GM23338 (cell line): ENCODE measurements around the gene LIF. TPM values are rescaled to one million over a fixed set of nuclear protein-coding genes. Genes with fewer than 3 reads are reported as not detected.

ENCODE experiments used
- ATAC-seq: fragments of 200-7000 bp; cut with Tn5 transposase; 3 replicates; pipeline ENCODE4 v1.9.1; 2020
- DNase-seq: peaks from one replicate; pipeline ENCODE4 v3.0.0-alpha.2; 2015; ENCODE audit warnings: low spot score
- H2AFZ ChIP-seq: fragments of 200-600 bp; sonication (generic); 2 replicates; pipeline ENCODE4 v1.8.0; 2016; ENCODE audit warnings: antibody characterized with exemption, mild to moderate bottlenecking, moderate library complexity
- H3F3A ChIP-seq: fragments of 200-600 bp; sonication (generic); replicated peaks from 2 replicates; pipeline ENCODE4 v1.8.0; 2017; ENCODE audit warnings: antibody characterized with exemption, mixed run types, low read depth
- H3K27ac ChIP-seq: fragments of 200-600 bp; sonication (generic); 2 replicates; pipeline ENCODE4 v1.6.1; 2016; ENCODE audit warnings: low read depth
- H3K27me3 ChIP-seq: fragments of 200-600 bp; sonication (generic); 2 replicates; pipeline ENCODE4 v1.8.0; 2016; ENCODE audit warnings: mild to moderate bottlenecking, mixed run types, moderate library complexity; ENCODE audit not compliant: insufficient read depth
- H3K36me3 ChIP-seq: fragments of 200-600 bp; sonication (generic); 2 replicates; pipeline ENCODE4 v1.8.0; 2016; ENCODE audit warnings: mild to moderate bottlenecking; ENCODE audit not compliant: insufficient read depth
- H3K4me1 ChIP-seq: fragments of 200-600 bp; sonication (generic); 2 replicates; pipeline ENCODE4 v1.8.0; 2016; ENCODE audit warnings: mild to moderate bottlenecking, moderate library complexity; ENCODE audit not compliant: insufficient read depth
- H3K4me2 ChIP-seq: fragments of 200-600 bp; sonication (generic); 2 replicates; pipeline ENCODE4 v1.7.1; 2017; ENCODE audit warnings: mixed run types
- H3K4me3 ChIP-seq: fragments of 200-600 bp; sonication (generic); 2 replicates; pipeline ENCODE4 v1.6.1; 2016; ENCODE audit warnings: mixed run types
- H3K79me2 ChIP-seq: fragments of 200-600 bp; sonication (generic); replicated peaks from 2 replicates; pipeline ENCODE4 v1.8.0; 2017; ENCODE audit warnings: mild to moderate bottlenecking; ENCODE audit not compliant: insufficient read depth
- H3K9me2 ChIP-seq: fragments of 200-600 bp; sonication (generic); 2 replicates; pipeline ENCODE4 v1.8.0; 2017; ENCODE audit not compliant: insufficient read depth
- H4K20me1 ChIP-seq: fragments of 200-600 bp; sonication (generic); replicated peaks from 2 replicates; pipeline ENCODE4 v1.8.0; 2017; ENCODE audit warnings: mild to moderate bottlenecking; ENCODE audit not compliant: insufficient read depth
- H3K27ac Mint-ChIP-seq: 2 replicates; pipeline ENCODE4 v1.8.0; 2020; ENCODE audit warnings: inconsistent platforms, mild to moderate bottlenecking, moderate library complexity, mixed read lengths
- H3K27me3 Mint-ChIP-seq: 3 replicates; pipeline ENCODE4 v1.8.0; 2022; ENCODE audit warnings: low read depth, mild to moderate bottlenecking, moderate library complexity, mixed read lengths, inconsistent platforms; ENCODE audit not compliant: insufficient read depth, poor library complexity
- H3K36me3 Mint-ChIP-seq: 3 replicates; pipeline ENCODE4 v1.8.0; 2021; ENCODE audit warnings: low read depth, mild to moderate bottlenecking, inconsistent platforms, moderate library complexity, mixed read lengths
- H3K4me1 Mint-ChIP-seq: 3 replicates; pipeline ENCODE4 v1.8.0; 2020; ENCODE audit warnings: mild to moderate bottlenecking, inconsistent platforms, mixed read lengths
- H3K4me3 Mint-ChIP-seq: 3 replicates; pipeline ENCODE4 v1.8.0; 2021; ENCODE audit warnings: moderate library complexity, mild to moderate bottlenecking, inconsistent platforms, mixed read lengths
- H3K9me3 Mint-ChIP-seq: 3 replicates; pipeline ENCODE4 v1.8.0; 2020; ENCODE audit warnings: moderate library complexity, mild to moderate bottlenecking, inconsistent platforms, mixed read lengths
- CREB1 ChIP-seq: fragments of 250-450 bp; sonication (Bioruptor Pico); IDR thresholded peaks from 2 replicates; pipeline ENCODE4 v1.5.0; 2020; ENCODE audit warnings: low read depth, mild to moderate bottlenecking, moderate library complexity
- JUNB ChIP-seq: IDR thresholded peaks from one replicate; pipeline ENCODE4 v1.6.1; 2016; ENCODE audit warnings: antibody characterized with exemption; ENCODE audit not compliant: unreplicated experiment
- NANOG ChIP-seq: IDR thresholded peaks from 2 replicates; pipeline ENCODE4 v1.6.1; 2016; ENCODE audit warnings: antibody characterized with exemption, borderline replicate concordance
- POLR2AphosphoS5 ChIP-seq: IDR thresholded peaks from 2 replicates; pipeline ENCODE4 v1.6.1; 2016; ENCODE audit warnings: antibody characterized with exemption, low read depth
- STAT1 ChIP-seq: IDR thresholded peaks from one replicate; pipeline ENCODE4 v1.6.1; 2016; ENCODE audit warnings: antibody characterized with exemption; ENCODE audit not compliant: unreplicated experiment
- polyA plus RNA-seq: library from polyadenylated mRNA; unstranded; fragments of >200 nt; fragmentation: Nextera tagmentation; extraction: Ambion mirVana; gene quantifications from 2 replicates; pipeline ENCODE4 v1.2.1, GENCODE V29; 2016
- total RNA-seq: library from RNA; depleted of rRNA; stranded (reverse); fragments of >200 nt; shearing (Covaris generic); gene quantifications from 2 replicates; pipeline ENCODE4 v1.2.3, GENCODE V29; 2014
- TF ChIP-seq, protein P1 (sequence below), 2 experiments: fragments of 200-600 bp in 1 of 2; sonication (generic) in 1 of 2; conservative IDR thresholded peaks; 2 replicates each; pipeline versions ENCODE4 v1.5.1 to v1.6.1; 2016 to 2017; ENCODE audit warnings: antibody characterized with exemption in 2 of 2, low read depth in 2 of 2, mild to moderate bottlenecking in 2 of 2, moderate library complexity in 1 of 2
- TF ChIP-seq, protein P2 (sequence below): IDR thresholded peaks from 2 replicates; pipeline ENCODE4 v1.6.1; 2016; ENCODE audit warnings: antibody characterized with exemption

Gene LIF
- total and polyA plus RNA-seq, 2 experiments from 2014 or later, result 1.8 to 3.6 TPM

DNA sequence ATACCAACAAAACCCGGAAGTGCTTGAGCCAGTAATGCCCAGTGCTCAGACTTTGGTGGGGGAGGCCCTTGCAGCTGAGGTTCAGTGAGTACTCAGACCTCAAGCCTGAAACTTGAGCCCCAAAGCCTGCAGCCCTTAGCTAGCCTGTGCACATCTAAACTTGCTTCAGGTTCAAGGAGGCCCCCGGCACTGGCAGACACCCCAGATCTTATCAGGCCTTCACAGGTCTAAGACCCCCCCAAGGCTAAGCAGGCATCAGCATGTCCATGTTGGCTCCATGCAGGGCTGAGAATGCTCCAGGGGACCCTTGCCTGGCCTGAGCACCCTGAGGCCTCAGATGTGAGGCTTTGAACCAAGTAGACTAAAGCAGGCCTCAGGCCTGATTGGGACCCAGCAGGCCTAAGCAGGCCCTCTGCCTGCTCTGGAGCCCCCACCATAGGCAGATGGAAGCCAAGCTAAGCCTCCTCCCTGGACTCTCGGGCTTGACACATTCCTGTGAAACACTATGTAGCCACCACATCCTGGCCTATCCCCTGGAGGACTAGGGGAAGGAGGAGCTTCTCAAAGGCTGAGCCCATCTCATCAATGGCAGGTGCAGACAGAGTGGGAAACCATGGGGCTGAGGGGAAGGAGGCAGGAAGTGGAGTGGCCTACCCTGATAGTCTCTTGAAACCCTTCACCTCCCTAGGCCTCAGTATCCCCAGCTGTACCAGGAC is 43.9 kb upstream of the LIF start (continued):
- TF ChIP-seq, protein P1, sequence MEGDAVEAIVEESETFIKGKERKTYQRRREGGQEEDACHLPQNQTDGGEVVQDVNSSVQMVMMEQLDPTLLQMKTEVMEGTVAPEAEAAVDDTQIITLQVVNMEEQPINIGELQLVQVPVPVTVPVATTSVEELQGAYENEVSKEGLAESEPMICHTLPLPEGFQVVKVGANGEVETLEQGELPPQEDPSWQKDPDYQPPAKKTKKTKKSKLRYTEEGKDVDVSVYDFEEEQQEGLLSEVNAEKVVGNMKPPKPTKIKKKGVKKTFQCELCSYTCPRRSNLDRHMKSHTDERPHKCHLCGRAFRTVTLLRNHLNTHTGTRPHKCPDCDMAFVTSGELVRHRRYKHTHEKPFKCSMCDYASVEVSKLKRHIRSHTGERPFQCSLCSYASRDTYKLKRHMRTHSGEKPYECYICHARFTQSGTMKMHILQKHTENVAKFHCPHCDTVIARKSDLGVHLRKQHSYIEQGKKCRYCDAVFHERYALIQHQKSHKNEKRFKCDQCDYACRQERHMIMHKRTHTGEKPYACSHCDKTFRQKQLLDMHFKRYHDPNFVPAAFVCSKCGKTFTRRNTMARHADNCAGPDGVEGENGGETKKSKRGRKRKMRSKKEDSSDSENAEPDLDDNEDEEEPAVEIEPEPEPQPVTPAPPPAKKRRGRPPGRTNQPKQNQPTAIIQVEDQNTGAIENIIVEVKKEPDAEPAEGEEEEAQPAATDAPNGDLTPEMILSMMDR (conservative IDR thresholded peaks at IDR 0.05; ENCODE audit: low read depth in 2 of 2), result no peak
- TF ChIP-seq JUNB, result no peak
- TF ChIP-seq, protein P2, sequence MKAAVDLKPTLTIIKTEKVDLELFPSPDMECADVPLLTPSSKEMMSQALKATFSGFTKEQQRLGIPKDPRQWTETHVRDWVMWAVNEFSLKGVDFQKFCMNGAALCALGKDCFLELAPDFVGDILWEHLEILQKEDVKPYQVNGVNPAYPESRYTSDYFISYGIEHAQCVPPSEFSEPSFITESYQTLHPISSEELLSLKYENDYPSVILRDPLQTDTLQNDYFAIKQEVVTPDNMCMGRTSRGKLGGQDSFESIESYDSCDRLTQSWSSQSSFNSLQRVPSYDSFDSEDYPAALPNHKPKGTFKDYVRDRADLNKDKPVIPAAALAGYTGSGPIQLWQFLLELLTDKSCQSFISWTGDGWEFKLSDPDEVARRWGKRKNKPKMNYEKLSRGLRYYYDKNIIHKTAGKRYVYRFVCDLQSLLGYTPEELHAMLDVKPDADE, result no peak

DNA sequence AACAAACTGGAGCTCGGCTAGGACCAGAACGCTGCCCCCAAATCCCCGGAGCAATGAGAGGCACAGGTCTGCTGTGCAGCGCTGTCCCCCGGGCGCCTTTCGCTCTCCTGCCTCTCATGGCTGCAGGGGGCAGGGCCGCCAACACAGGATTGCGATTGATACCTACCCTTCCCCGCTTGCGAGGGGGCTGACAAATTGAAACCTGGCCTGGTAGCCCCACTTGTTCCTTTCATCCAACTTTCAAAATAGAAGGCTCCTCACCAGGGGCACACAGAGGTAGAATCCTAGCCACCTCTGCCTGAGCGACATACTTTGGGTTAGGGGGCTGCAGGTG is 43.4 kb upstream of the LIF start:
- Mint-ChIP-seq H3K9me3 (no peaks in the 10 kb centered on the region), H3K4me1 (peaks cover 14% of the 10 kb centered on the region; the same call in 2 of the 3 replicates), H3K27ac (no peak overlapping the region), H3K4me3 (peak overlapping the region; percentile 79), H3K36me3 (no peaks in the 10 kb centered on the region), H3K27me3 (peaks cover 21% of the 10 kb centered on the region)
- H3K79me2 ChIP-seq, result no peaks in the 10 kb centered on the region
- H3K4me2 ChIP-seq, result peak overlapping the region; percentile 91
- peaks cover 7% of the 10 kb centered on the region; the same call in 1 of the 2 replicates for H3K27me3 ChIP-seq
- H3K9me2 ChIP-seq, result no peaks in the 10 kb centered on the region
- DNase-seq (peak; percentile 75), ATAC-seq (peak; percentile 20)
- peaks cover 11% of the 10 kb centered on the region for H3F3A ChIP-seq
- peaks cover 14% of the 10 kb centered on the region; the same call in 1 of the 2 replicates for H3K4me1 ChIP-seq
- peak overlapping the region; percentile 75 for H3K4me3 ChIP-seq
- no peaks in the 10 kb centered on the region for H3K36me3 ChIP-seq
- no peak for TF ChIP-seq POLR2AphosphoS5
- no peak for TF ChIP-seq STAT1
- H2AFZ ChIP-seq, result peak overlapping the region; percentile 93
- H4K20me1 ChIP-seq, result no peaks in the 10 kb centered on the region; the same call in 1 of the 2 replicates
- no peak overlapping the region for H3K27ac ChIP-seq

DNA sequence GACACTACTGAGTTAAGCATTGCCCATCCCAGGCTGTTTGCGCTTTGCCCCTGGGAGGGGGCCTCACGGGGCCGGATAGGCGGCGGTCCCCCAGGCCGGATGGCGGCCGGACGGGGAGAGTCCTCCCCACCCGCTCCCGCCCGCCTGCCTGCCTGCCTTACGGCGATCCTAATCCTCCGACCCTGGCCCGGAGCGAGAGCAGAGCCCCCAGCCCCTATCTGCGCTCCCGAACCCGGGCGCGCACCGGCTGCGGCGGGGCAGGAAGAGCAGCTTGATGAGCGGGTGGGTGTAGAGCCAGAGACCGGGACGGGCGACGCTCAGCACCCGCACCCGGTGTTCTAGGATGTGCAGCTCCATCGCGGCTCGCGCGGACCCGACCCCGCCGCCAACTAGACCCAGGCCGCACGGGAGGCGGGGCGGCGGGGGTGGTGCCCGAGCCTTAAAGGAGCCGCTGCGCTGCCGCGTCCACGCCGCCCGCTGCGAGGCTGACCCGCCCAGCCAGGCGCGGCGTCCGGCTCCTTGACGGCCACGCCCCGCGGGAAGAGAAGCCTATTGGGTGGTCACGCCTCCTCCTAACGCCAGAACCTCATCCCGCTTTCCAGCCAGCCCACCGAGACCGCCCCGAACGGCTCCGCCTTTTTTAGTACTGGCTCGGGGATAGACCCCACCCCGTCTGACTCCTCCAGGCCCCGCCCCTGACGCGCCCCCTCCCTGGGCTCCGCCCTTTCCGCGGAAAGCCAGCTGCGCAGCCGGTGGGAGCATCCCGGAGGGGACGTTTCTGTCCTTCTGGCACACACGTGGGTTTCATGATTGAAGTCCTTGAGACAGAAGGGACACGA is 42.8 kb upstream of the LIF start, which contains the start of gene CASTOR1:
Gene CASTOR1 (minus strand): TSS at position 365 of the 839 bp plus-strand sequence. CDS start 8 bp downstream, at position 357.
- Histone ChIP-seq H2AFZ (peak within 1 kb of the TSS; percentile 93), H3F3A (peaks cover 11% of the 10 kb centered on the region), H3K36me3 (no peaks in the 10 kb centered on the region), H3K4me2 (peak within 1 kb of the TSS; percentile 91), H3K27me3 (peaks cover 7% of the 10 kb centered on the region; the same call in 1 of the 2 replicates), H3K9me2 (no peaks in the 10 kb centered on the region), H4K20me1 (no peaks in the 10 kb centered on the region; the same call in 1 of the 2 replicates), H3K27ac (peak within 1 kb of the TSS; percentile 78; the same call in 1 of the 2 replicates), H3K4me3 (peak within 1 kb of the TSS; percentile 75), H3K79me2 (no peaks in the 10 kb centered on the region), H3K4me1 (peaks cover 14% of the 10 kb centered on the region; the same call in 1 of the 2 replicates)
- ATAC-seq (peak; percentile 72), DNase-seq (peak; percentile 100)
- H3K4me1 Mint-ChIP-seq, result peaks cover 14% of the 10 kb centered on the region; the same call in 2 of the 3 replicates
- H3K27ac Mint-ChIP-seq, result no peak within 1 kb of the TSS
- peaks cover 21% of the 10 kb centered on the region for H3K27me3 Mint-ChIP-seq
- peak within 1 kb of the TSS; percentile 79 for H3K4me3 Mint-ChIP-seq
- TF ChIP-seq POLR2AphosphoS5 (peak; percentile 81), CREB1 (CRISPR knock-in tag) (peak; percentile 59; the same call in 1 of the 2 replicates), NANOG (no peak)
- TF ChIP-seq, protein P1 (conservative IDR thresholded peaks at IDR 0.05; ENCODE audit: low read depth in 2 of 2), result no peak
- TF ChIP-seq, protein P2, result no peak
- H3K36me3 Mint-ChIP-seq, result no peaks in the 10 kb centered on the region
- H3K9me3 Mint-ChIP-seq, result no peaks in the 10 kb centered on the region
